Esophagus squamous epithelium (tissue), 4 donors: ENCODE data around the gene RIN3.

Source experiments
- POLR2A ChIP-seq, 4 donors: fragments of 450-650 bp; IDR thresholded peaks; one replicate each; pipeline ENCODE4 v1.6.1; 2017; ENCODE audit warnings: antibody characterized with exemption in 4 of 4, mild to moderate bottlenecking in 4 of 4, moderate library complexity in 3 of 4
- TF ChIP-seq, protein P1 (sequence below), 6 experiments: fragments of 450-650 bp in 4 of 6; fragments of 200-600 bp in 2 of 6; sonication (generic) in 2 of 6; IDR thresholded peaks; one replicate each; pipeline ENCODE4 v1.5.1; 2016 to 2019; ENCODE audit warnings: antibody characterized with exemption in 6 of 6, mild to moderate bottlenecking in 4 of 6, moderate library complexity in 4 of 6

DNA sequence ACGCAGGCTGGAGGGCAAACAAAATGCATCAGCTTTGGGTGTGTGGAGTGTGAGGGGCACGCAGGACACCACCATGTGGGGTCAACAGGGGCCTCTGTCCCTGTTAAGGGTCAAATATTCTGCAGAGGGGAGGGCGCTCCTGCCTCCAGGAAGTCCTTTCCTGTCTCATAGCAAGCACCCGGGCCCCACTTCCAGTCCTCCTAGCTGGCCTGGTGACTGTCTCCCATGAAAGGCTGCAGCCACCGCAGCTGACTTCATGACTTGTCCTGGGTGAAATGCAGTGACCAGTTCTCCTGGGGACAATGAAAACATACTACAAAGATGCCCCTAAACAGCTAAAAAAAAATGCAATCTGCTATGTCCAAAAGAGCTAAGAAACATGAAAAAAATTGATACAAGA is 181.2 kb downstream of the RIN3 start:
- TF ChIP-seq, protein P1, sequence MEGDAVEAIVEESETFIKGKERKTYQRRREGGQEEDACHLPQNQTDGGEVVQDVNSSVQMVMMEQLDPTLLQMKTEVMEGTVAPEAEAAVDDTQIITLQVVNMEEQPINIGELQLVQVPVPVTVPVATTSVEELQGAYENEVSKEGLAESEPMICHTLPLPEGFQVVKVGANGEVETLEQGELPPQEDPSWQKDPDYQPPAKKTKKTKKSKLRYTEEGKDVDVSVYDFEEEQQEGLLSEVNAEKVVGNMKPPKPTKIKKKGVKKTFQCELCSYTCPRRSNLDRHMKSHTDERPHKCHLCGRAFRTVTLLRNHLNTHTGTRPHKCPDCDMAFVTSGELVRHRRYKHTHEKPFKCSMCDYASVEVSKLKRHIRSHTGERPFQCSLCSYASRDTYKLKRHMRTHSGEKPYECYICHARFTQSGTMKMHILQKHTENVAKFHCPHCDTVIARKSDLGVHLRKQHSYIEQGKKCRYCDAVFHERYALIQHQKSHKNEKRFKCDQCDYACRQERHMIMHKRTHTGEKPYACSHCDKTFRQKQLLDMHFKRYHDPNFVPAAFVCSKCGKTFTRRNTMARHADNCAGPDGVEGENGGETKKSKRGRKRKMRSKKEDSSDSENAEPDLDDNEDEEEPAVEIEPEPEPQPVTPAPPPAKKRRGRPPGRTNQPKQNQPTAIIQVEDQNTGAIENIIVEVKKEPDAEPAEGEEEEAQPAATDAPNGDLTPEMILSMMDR (IDR thresholded peaks at IDR 0.05), result no peak
- no peak for TF ChIP-seq POLR2A (IDR thresholded peaks at IDR 0.05)
